ENCODE measurements around the gene RFX3.

Gene RFX3

GRCh38 chr9:3525836-3526164 is at the start of gene RFX3:
RFX3 (minus strand) TSS chr9:3526001; CDS start chr9:3395588, 130,413 bp downstream.
- peak; percentile 88 for DNase-seq (ENCODE audit: low read depth)

GRCh38 chr9:3571500-3571899 is 45.7 kb upstream of the RFX3 start:
- no peak for DNase-seq (ENCODE audit: low read depth)

GRCh38 chr9:3569529-3569928 is 43.7 kb upstream of the RFX3 start:
- no peak for DNase-seq (ENCODE audit: low read depth)

GRCh38 chr9:3567988-3568387 is 42.2 kb upstream of the RFX3 start:
- no peak for DNase-seq (ENCODE audit: low read depth)

GRCh38 chr9:3553076-3553765 is 27.4 kb upstream of the RFX3 start:
- no peak for DNase-seq (ENCODE audit: low read depth)

- DNase-seq (ENCODE audit: low read depth): no peak
These were observed 23.4 kb upstream of the RFX3 start for GRCh38 chr9:3549225-3549624.

- no peak for DNase-seq (ENCODE audit: low read depth)
These were observed 22.8 kb upstream of the RFX3 start for GRCh38 chr9:3548648-3549047.

GRCh38 chr9:3541206-3541605 is 15.4 kb upstream of the RFX3 start:
- DNase-seq (ENCODE audit: low read depth): no peak

GRCh38 chr9:3534614-3535404 is 9.0 kb upstream of the RFX3 start:
- DNase-seq (ENCODE audit: low read depth): no peak

GRCh38 chr9:3532158-3532557 is 6.4 kb upstream of the RFX3 start:
- DNase-seq (ENCODE audit: low read depth): no peak

- DNase-seq (ENCODE audit: low read depth): peak; percentile 42
These were observed 2.6 kb upstream of the RFX3 start for GRCh38 chr9:3528451-3528850.

- no peak for DNase-seq (ENCODE audit: low read depth)
These were observed 1.5 kb upstream of the RFX3 start for GRCh38 chr9:3526997-3527940.

- peak; percentile 83 for DNase-seq (ENCODE audit: low read depth)
These were observed 580 bp upstream of the RFX3 start for GRCh38 chr9:3526165-3526996.

- no peak for DNase-seq (ENCODE audit: low read depth)
These were observed 535 bp downstream of the RFX3 start for GRCh38 chr9:3525096-3525835.

GRCh38 chr9:3521966-3522365 is 3.8 kb downstream of the RFX3 start:
- no peak for DNase-seq (ENCODE audit: low read depth)

GRCh38 chr9:3520564-3520963 is 5.2 kb downstream of the RFX3 start:
- no peak for DNase-seq (ENCODE audit: low read depth)

GRCh38 chr9:3517377-3518048 is 8.3 kb downstream of the RFX3 start:
- DNase-seq (ENCODE audit: low read depth): no peak

GRCh38 chr9:3516667-3517330 is 9.0 kb downstream of the RFX3 start:
- no peak for DNase-seq (ENCODE audit: low read depth)

- DNase-seq (ENCODE audit: low read depth): no peak
These were observed 10.4 kb downstream of the RFX3 start for GRCh38 chr9:3515405-3515804.

- no peak for DNase-seq (ENCODE audit: low read depth)
These were observed 11.0 kb downstream of the RFX3 start for GRCh38 chr9:3514786-3515185.
